ENCODE measurements around the gene KRT33B.
"Not testable (repeated sequence)": the region's sequence is repeated elsewhere in the genome, so short reads cannot be mapped to it uniquely, and the experiment has no call there.

The KRT33B gene

DNA sequence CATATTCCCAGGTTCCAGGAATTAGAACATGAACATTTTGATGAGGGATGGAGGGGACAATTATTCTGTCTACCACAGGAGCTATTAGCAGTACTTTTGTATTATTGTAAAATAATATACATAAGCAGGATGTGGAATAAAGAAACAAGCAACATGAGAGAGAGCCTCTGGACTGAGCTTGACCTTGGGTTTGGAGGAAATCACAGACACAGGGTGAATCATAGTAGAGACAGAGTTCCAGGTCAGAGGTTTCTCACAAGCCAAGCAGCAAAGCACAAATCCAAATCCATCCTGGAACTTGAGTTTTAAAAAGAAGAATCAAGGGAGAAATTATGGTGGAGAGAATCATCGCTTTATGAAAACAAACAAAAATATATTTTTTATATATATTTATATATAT, 22.7 kb upstream of the KRT33B start:
- Histone ChIP-seq H3K4me3 (ENCODE audit: low read length) (no peak overlapping the region), H3K36me3 (ENCODE audit: control insufficient read depth, insufficient read depth, low read length, severe bottlenecking) (no peaks in the 10 kb centered on the region), H3K4me1 (ENCODE audit: control insufficient read depth, insufficient read depth, low read length) (peaks cover 12% of the 10 kb centered on the region), H3K9me3 (ENCODE audit: control insufficient read depth, low read length) (peaks cover 7% of the 10 kb centered on the region), H3K9ac (ENCODE audit: low read length) (no peak overlapping the region), H3K27me3 (replicated peaks; ENCODE audit: control insufficient read depth, insufficient read depth, low read length) (peaks cover 20% of the 10 kb centered on the region)
- DNase-seq (ENCODE audit: low read depth), result no peak

- DNase-seq (ENCODE audit: low read depth), result no peak
- H3K9ac ChIP-seq (ENCODE audit: low read length), result no peak overlapping the region
- peaks cover 14% of the 10 kb centered on the region for H3K27me3 ChIP-seq (replicated peaks; ENCODE audit: control insufficient read depth, insufficient read depth, low read length)
- H3K4me3 ChIP-seq (ENCODE audit: low read length), result no peak overlapping the region
- H3K36me3 ChIP-seq (ENCODE audit: control insufficient read depth, insufficient read depth, low read length, severe bottlenecking), result no peaks in the 10 kb centered on the region
- H3K9me3 ChIP-seq (ENCODE audit: control insufficient read depth, low read length), result peaks cover 9% of the 10 kb centered on the region
- H3K4me1 ChIP-seq (ENCODE audit: control insufficient read depth, insufficient read depth, low read length), result peaks cover 12% of the 10 kb centered on the region
Observed at GRCh38 chr17:41391535-41391934, 21.9 kb upstream of the KRT33B start.

DNA sequence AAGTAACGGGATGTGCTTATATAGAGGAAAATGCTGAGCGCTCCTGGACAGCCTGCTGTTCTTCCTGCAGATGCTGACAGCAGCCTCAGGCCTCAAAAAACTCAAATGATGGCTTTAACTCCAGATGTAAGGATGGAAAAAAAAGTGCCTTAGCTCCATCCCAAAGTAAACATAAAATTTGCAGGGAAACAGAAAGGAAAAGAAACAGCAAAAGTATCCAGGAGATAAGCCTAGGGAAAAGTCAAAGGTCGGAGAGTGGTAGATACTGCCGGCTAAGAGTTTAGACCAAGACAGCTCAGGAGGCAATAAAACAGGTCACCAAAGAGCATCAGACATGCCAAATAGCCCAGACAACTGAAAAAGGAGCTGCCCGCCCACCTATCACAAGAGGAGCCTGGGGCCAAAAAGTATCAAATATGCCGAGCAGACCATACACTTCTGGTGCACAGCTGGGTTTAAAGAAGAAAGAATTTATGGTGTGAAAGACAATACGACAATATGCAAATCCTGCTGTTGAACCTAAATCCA, 20.9 kb upstream of the KRT33B start:
- Histone ChIP-seq H3K27me3 (replicated peaks; ENCODE audit: control insufficient read depth, insufficient read depth, low read length) (peaks cover 10% of the 10 kb centered on the region), H3K36me3 (ENCODE audit: control insufficient read depth, insufficient read depth, low read length, severe bottlenecking) (no peaks in the 10 kb centered on the region), H3K9me3 (ENCODE audit: control insufficient read depth, low read length) (peaks cover 11% of the 10 kb centered on the region), H3K9ac (ENCODE audit: low read length) (no peak overlapping the region), H3K4me1 (ENCODE audit: control insufficient read depth, insufficient read depth, low read length) (peaks cover 12% of the 10 kb centered on the region), H3K4me3 (ENCODE audit: low read length) (no peak overlapping the region)
- no peak for DNase-seq (ENCODE audit: low read depth)

DNA sequence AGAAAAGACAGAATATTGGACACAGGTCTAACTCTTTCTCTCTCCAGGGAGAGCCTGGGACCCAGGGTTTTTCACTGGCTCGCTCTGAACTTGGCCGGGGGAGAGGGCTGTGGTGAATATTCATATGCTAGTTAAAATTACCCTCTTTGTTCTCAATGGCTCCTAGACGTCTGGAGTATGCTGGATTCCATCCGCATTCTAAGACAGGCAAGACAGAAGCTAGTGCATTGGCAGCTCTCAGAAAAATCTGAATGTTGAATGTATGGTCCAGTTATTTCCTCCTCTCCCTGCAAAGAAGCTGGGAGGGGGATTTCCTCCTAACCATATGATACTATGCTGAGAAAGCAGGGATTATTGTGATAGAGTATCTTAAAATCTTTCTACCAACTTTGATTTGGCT, 18.1 kb upstream of the KRT33B start:
- no peak overlapping the region for H3K4me3 ChIP-seq (ENCODE audit: low read length)
- H3K4me1 ChIP-seq (ENCODE audit: control insufficient read depth, insufficient read depth, low read length), result peaks cover 14% of the 10 kb centered on the region
- DNase-seq (ENCODE audit: low read depth), result no peak
- peaks cover 11% of the 10 kb centered on the region for H3K9me3 ChIP-seq (ENCODE audit: control insufficient read depth, low read length)
- no peak overlapping the region for H3K9ac ChIP-seq (ENCODE audit: low read length)
- H3K27me3 ChIP-seq (replicated peaks; ENCODE audit: control insufficient read depth, insufficient read depth, low read length), result peaks cover 4% of the 10 kb centered on the region
- no peaks in the 10 kb centered on the region for H3K36me3 ChIP-seq (ENCODE audit: control insufficient read depth, insufficient read depth, low read length, severe bottlenecking)

- peaks cover 17% of the 10 kb centered on the region for H3K4me1 ChIP-seq (ENCODE audit: control insufficient read depth, insufficient read depth, low read length)
- no peak overlapping the region for H3K4me3 ChIP-seq (ENCODE audit: low read length)
- H3K9ac ChIP-seq (ENCODE audit: low read length), result no peak overlapping the region
- no peaks in the 10 kb centered on the region for H3K36me3 ChIP-seq (ENCODE audit: control insufficient read depth, insufficient read depth, low read length, severe bottlenecking)
- peaks cover 11% of the 10 kb centered on the region for H3K9me3 ChIP-seq (ENCODE audit: control insufficient read depth, low read length)
- no peak for DNase-seq (ENCODE audit: low read depth)
- peaks cover 4% of the 10 kb centered on the region for H3K27me3 ChIP-seq (replicated peaks; ENCODE audit: control insufficient read depth, insufficient read depth, low read length)
Observed at GRCh38 chr17:41386227-41386626, 16.6 kb upstream of the KRT33B start.

DNA sequence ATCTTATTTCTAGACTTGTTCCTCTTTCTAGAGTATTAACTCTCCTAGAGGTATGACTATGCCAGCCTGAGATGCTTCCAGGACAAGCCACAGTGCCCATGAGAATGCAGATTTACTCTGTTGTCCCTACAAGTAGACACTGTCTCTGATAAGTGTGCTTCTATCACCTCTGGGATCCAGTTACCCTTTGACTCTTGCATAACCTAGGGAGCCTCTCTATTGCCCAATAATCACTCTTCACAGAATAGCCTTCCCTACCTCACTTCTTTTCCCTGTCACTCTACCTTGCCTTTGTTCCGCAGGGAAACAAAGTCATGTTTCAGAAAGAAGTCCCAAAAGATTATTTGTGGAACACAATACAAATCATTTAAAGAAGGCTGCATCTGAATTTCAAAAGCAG, 14.1 kb upstream of the KRT33B start:
- Histone ChIP-seq H3K4me3 (ENCODE audit: low read length) (no peak overlapping the region), H3K27me3 (replicated peaks; ENCODE audit: control insufficient read depth, insufficient read depth, low read length) (peaks cover 4% of the 10 kb centered on the region), H3K36me3 (ENCODE audit: control insufficient read depth, insufficient read depth, low read length, severe bottlenecking) (no peaks in the 10 kb centered on the region), H3K9me3 (ENCODE audit: control insufficient read depth, low read length) (peaks cover 11% of the 10 kb centered on the region), H3K9ac (ENCODE audit: low read length) (no peak overlapping the region), H3K4me1 (ENCODE audit: control insufficient read depth, insufficient read depth, low read length) (peaks cover 17% of the 10 kb centered on the region)
- DNase-seq (ENCODE audit: low read depth), result no peak

GRCh38 chr17:41382394-41382793, 12.8 kb upstream of the KRT33B start:
- Histone ChIP-seq H3K9me3 (ENCODE audit: control insufficient read depth, low read length) (peaks cover 9% of the 10 kb centered on the region), H3K4me1 (ENCODE audit: control insufficient read depth, insufficient read depth, low read length) (peaks cover 17% of the 10 kb centered on the region), H3K9ac (ENCODE audit: low read length) (no peak overlapping the region), H3K4me3 (ENCODE audit: low read length) (no peak overlapping the region), H3K36me3 (ENCODE audit: control insufficient read depth, insufficient read depth, low read length, severe bottlenecking) (no peaks in the 10 kb centered on the region), H3K27me3 (replicated peaks; ENCODE audit: control insufficient read depth, insufficient read depth, low read length) (peaks cover under 1% of the 10 kb centered on the region)
- peak; percentile 70 for DNase-seq (ENCODE audit: low read depth)

GRCh38 chr17:41381943-41382342, 12.3 kb upstream of the KRT33B start, which contains the start of gene KRT34:
Gene KRT34 (minus strand): TSS chr17:41382306. CDS start chr17:41382246, 60 bp downstream.
- not testable (repeated sequence) for H3K9me3 ChIP-seq (ENCODE audit: control insufficient read depth, low read length); H3K36me3 ChIP-seq (ENCODE audit: control insufficient read depth, insufficient read depth, low read length, severe bottlenecking); H3K4me3 ChIP-seq (ENCODE audit: low read length); H3K27me3 ChIP-seq (replicated peaks; ENCODE audit: control insufficient read depth, insufficient read depth, low read length); DNase-seq (ENCODE audit: low read depth); H3K9ac ChIP-seq (ENCODE audit: low read length)
- peaks cover 17% of the 10 kb centered on the region for H3K4me1 ChIP-seq (ENCODE audit: control insufficient read depth, insufficient read depth, low read length)

- not testable (repeated sequence) for H3K9me3 ChIP-seq (ENCODE audit: control insufficient read depth, low read length); H3K4me3 ChIP-seq (ENCODE audit: low read length); H3K27me3 ChIP-seq (replicated peaks; ENCODE audit: control insufficient read depth, insufficient read depth, low read length); H3K9ac ChIP-seq (ENCODE audit: low read length); H3K36me3 ChIP-seq (ENCODE audit: control insufficient read depth, insufficient read depth, low read length, severe bottlenecking)
- DNase-seq (ENCODE audit: low read depth), result peak; percentile 76
- H3K4me1 ChIP-seq (ENCODE audit: control insufficient read depth, insufficient read depth, low read length), result peaks cover 17% of the 10 kb centered on the region
Observed at GRCh38 chr17:41380091-41380490, 10.5 kb upstream of the KRT33B start.

GRCh38 chr17:41377546-41377945, 7.9 kb upstream of the KRT33B start:
- Histone ChIP-seq H3K9ac (ENCODE audit: low read length) (no peak overlapping the region), H3K4me1 (ENCODE audit: control insufficient read depth, insufficient read depth, low read length) (peaks cover 6% of the 10 kb centered on the region), H3K9me3 (ENCODE audit: control insufficient read depth, low read length) (peaks cover 10% of the 10 kb centered on the region), H3K36me3 (ENCODE audit: control insufficient read depth, insufficient read depth, low read length, severe bottlenecking) (no peaks in the 10 kb centered on the region), H3K4me3 (ENCODE audit: low read length) (no peak overlapping the region), H3K27me3 (replicated peaks; ENCODE audit: control insufficient read depth, insufficient read depth, low read length) (peaks cover 8% of the 10 kb centered on the region)
- DNase-seq (ENCODE audit: low read depth), result peak; percentile 40

GRCh38 chr17:41369023-41369422, 590 bp downstream of the KRT33B start:
- Histone ChIP-seq H3K36me3 (ENCODE audit: control insufficient read depth, insufficient read depth, low read length, severe bottlenecking) (no peaks in the 10 kb centered on the region), H3K27me3 (replicated peaks; ENCODE audit: control insufficient read depth, insufficient read depth, low read length) (peaks cover 8% of the 10 kb centered on the region), H3K9me3 (ENCODE audit: control insufficient read depth, low read length) (peaks cover under 1% of the 10 kb centered on the region), H3K4me3 (ENCODE audit: low read length) (no peak overlapping the region), H3K9ac (ENCODE audit: low read length) (no peak overlapping the region), H3K4me1 (ENCODE audit: control insufficient read depth, insufficient read depth, low read length) (peaks cover 12% of the 10 kb centered on the region)
- no peak for DNase-seq (ENCODE audit: low read depth)

- Histone ChIP-seq H3K36me3 (ENCODE audit: control insufficient read depth, insufficient read depth, low read length, severe bottlenecking) (no peaks in the 10 kb centered on the region), H3K27me3 (replicated peaks; ENCODE audit: control insufficient read depth, insufficient read depth, low read length) (no peaks in the 10 kb centered on the region), H3K4me1 (ENCODE audit: control insufficient read depth, insufficient read depth, low read length) (peaks cover 12% of the 10 kb centered on the region), H3K4me3 (ENCODE audit: low read length) (no peak overlapping the region), H3K9me3 (ENCODE audit: control insufficient read depth, low read length) (no peaks in the 10 kb centered on the region), H3K9ac (ENCODE audit: low read length) (peak overlapping the region; percentile 37)
- DNase-seq (ENCODE audit: low read depth), result peak; percentile 75
Observed at GRCh38 chr17:41367426-41368075, 2.1 kb downstream of the KRT33B start.

Measured in adipocyte (in vitro differentiated cells).